Measurements from ENCODE around the gene GREM1. TPM values are rescaled to one million over a fixed set of nuclear protein-coding genes. Genes with fewer than 3 reads are reported as not detected.

Gene GREM1
- 0.13 and 3.7 TPM in 2 replicates for total RNA-seq

DNA sequence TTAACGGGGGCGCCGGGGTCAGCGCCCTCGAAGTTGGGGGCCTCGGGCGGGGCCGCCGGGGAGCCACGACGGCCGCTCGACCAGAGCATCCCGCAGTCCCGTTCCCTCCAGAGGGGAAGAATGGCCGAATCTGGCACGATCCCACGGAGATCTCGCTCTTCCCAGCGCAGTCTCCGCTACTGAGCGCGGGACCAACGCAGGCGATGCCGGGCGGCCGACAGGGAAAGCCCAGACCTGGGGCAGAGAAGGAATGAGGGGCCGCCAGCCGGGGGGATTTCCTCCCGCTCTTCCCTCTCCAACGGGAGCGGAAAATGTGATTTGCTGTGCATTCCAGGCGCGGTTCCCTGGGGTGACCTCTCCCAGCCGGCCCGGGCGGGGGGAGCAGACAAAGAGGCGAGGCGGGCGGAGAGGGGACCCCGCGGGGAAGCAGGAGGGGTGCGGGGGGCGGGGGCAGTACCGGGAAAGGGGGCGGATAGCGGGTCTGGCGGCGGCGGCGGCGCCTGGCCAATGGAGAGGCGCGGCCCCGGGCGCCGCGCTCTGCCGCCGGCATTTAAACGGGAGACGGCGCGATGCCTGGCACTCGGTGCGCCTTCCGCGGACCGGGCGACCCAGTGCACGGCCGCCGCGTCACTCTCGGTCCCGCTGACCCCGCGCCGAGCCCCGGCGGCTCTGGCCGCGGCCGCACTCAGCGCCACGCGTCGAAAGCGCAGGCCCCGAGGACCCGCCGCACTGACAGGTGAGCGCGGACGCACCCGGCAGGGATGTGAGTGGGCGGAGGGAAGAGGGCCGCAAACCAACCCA lies at the start of gene GREM1:
GREM1 (plus strand) TSS at position 579 of the 801 bp plus-strand sequence. CDS start 12,687 bp downstream, outside the sequence.
- DNase-seq (ENCODE audit: low read depth), result no peak
- no peaks in the 10 kb centered on the region for H3K36me3 ChIP-seq (ENCODE audit: control insufficient read depth, insufficient read depth, low read length)
- peaks cover 42% of the 10 kb centered on the region for H3K27me3 ChIP-seq (ENCODE audit: control insufficient read depth, insufficient read depth, low read length)
- H3K4me3 ChIP-seq (ENCODE audit: low read depth, low read length), result no peak within 1 kb of the TSS
- TF ChIP-seq, protein P1, sequence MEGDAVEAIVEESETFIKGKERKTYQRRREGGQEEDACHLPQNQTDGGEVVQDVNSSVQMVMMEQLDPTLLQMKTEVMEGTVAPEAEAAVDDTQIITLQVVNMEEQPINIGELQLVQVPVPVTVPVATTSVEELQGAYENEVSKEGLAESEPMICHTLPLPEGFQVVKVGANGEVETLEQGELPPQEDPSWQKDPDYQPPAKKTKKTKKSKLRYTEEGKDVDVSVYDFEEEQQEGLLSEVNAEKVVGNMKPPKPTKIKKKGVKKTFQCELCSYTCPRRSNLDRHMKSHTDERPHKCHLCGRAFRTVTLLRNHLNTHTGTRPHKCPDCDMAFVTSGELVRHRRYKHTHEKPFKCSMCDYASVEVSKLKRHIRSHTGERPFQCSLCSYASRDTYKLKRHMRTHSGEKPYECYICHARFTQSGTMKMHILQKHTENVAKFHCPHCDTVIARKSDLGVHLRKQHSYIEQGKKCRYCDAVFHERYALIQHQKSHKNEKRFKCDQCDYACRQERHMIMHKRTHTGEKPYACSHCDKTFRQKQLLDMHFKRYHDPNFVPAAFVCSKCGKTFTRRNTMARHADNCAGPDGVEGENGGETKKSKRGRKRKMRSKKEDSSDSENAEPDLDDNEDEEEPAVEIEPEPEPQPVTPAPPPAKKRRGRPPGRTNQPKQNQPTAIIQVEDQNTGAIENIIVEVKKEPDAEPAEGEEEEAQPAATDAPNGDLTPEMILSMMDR (IDR thresholded peaks at IDR 0.05; ENCODE audit: insufficient read depth, low read length, severe bottlenecking), result no peak
- no peak for FAIRE-seq

DNA sequence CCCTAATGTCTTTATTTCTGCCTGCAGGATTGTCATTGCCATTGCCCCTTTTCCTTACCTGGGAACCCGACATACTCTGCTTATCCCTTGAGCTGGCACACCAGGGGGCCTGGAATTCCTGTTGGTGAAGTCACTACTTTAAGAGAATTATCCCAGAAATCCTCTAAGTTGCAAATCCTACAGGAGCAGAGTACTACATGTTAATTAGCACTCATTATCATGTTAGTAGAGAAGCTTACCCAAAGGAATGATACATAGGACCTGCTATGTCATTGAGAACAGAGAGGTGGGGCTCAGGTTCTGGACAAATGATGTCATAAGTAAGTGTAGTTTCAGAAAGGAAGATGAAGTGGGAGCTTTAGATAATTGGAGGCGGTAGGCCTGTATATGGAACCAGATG lies 48.9 kb upstream of the GREM1 start:
- H3K27me3 ChIP-seq (ENCODE audit: control insufficient read depth, insufficient read depth, low read length), result no peaks in the 10 kb centered on the region
- no peak overlapping the region for H3K4me3 ChIP-seq (ENCODE audit: low read depth, low read length)
- DNase-seq (ENCODE audit: low read depth) (no peak), FAIRE-seq (no peak)
- TF ChIP-seq, protein P1 (IDR thresholded peaks at IDR 0.05; ENCODE audit: insufficient read depth, low read length, severe bottlenecking), result no peak
- no peaks in the 10 kb centered on the region for H3K36me3 ChIP-seq (ENCODE audit: control insufficient read depth, insufficient read depth, low read length)

DNA sequence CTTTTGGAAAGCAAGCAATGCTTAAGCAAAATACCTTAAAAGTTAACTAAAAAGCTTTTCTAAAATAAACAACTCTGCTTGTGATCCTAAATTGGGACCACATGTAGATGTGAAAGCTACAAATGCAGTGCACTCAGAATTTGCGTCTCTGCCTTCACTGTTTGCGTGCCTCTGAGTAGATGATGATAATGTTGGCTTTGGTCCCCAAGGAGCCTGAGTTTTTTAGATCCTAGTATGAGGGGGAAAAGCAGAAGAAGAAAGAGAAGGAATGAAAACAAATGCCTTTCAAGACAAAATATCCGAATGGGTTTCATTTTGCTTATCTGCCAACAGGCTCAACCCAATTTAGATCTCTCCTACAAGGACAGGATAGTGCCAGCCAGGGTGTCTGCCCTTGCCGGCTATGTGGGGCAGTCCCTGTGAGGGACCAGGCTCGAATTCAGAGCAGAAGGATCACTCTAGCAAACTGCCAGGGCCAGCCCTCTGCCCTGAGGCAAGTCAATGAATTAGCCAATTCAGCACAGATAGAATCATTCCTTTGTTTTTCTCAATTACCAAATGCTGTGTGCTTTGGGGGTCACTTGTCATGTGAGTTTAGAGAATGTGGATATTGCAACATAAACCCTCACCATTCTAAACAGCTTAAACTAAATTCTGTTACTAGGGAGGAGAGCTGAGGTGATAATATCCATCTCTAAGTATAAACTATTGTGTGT lies 47.8 kb upstream of the GREM1 start:
- Histone ChIP-seq H3K27me3 (ENCODE audit: control insufficient read depth, insufficient read depth, low read length) (no peaks in the 10 kb centered on the region), H3K4me3 (ENCODE audit: low read depth, low read length) (no peak overlapping the region), H3K36me3 (ENCODE audit: control insufficient read depth, insufficient read depth, low read length) (no peaks in the 10 kb centered on the region)
- DNase-seq (ENCODE audit: low read depth) (peak; percentile 41), FAIRE-seq (no peak)
- TF ChIP-seq, protein P1 (IDR thresholded peaks at IDR 0.05; ENCODE audit: insufficient read depth, low read length, severe bottlenecking), result no peak

DNA sequence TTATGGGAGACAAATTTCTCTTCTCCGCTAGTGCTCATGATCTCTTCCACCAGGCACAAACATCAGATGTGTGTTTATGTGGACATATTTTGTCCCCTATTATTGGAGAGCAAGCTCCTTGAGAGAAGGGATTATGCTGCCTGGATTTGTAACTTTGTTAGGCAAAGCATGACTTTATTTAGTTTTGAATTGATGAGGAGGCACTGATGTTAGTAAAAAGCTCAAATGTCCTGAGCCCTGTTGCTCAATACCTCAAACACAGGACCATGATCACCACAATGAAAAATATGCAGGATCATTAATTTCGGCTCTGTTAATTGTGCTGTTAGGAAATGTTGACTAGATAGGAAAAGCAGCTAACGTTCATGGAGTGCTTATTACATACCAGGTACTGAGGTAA lies 47.2 kb upstream of the GREM1 start:
- Histone ChIP-seq H3K27me3 (ENCODE audit: control insufficient read depth, insufficient read depth, low read length) (no peaks in the 10 kb centered on the region), H3K4me3 (ENCODE audit: low read depth, low read length) (no peak overlapping the region), H3K36me3 (ENCODE audit: control insufficient read depth, insufficient read depth, low read length) (no peaks in the 10 kb centered on the region)
- DNase-seq (ENCODE audit: low read depth), result no peak
- no peak for FAIRE-seq
- TF ChIP-seq, protein P1 (IDR thresholded peaks at IDR 0.05; ENCODE audit: insufficient read depth, low read length, severe bottlenecking), result no peak

DNA sequence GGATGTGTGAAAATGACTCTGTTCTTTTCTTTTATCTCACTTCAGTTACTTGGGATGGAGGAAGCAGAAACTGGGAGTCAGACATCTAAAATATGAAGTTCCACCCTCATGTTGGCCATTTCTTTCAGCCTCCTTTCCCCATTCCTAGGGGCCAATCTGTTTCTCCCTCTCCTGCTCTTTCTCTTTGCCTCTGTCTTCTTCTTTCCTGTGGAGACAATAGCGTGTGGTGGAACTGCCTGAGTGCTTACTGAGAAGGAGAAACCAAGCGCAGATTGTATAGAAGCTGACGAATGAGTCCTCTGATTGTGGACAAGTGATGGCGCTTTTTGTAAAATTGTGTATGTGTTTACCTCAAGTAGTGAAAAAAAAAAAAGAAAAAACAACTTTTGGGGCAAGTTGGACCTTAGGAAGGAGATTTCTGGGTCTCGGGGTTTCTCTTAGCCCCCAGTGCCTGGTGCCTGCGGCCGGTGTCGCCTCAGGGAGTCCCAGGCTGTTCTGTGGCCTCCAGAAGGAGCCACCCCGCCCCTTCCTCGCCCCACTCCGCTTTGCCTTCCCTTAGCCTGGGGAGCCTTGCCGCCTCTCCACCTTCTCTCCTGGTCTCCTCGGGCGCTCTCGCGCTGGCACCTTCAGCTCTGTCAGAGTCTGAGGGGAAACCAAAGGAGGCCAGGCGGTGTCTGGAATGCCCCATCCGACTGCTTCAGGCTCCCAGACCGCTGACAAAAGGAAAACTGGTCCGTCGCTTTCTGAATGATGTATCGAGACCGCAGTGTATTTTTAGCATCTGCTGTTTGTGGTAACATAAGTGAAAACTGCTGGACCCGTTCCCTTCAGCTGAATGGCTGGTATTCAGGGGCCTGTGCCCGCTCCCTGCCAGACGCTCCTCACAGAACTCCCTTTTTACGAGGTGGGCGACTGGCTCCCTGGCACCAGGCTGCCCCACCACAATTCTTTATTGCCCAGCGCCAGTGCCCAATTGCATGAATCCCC lies 46.2 kb upstream of the GREM1 start:
- FAIRE-seq, result no peak
- H3K27me3 ChIP-seq (ENCODE audit: control insufficient read depth, insufficient read depth, low read length), result no peaks in the 10 kb centered on the region
- DNase-seq (ENCODE audit: low read depth), result no peak
- no peaks in the 10 kb centered on the region for H3K36me3 ChIP-seq (ENCODE audit: control insufficient read depth, insufficient read depth, low read length)
- TF ChIP-seq, protein P1 (IDR thresholded peaks at IDR 0.05; ENCODE audit: insufficient read depth, low read length, severe bottlenecking), result no peak
- H3K4me3 ChIP-seq (ENCODE audit: low read depth, low read length), result no peak overlapping the region
